Lower lobe of right lung (tissue), 2 donors: Measurements from ENCODE around the gene ADRA1B. TPM values are rescaled to one million over a fixed set of nuclear protein-coding genes. Genes with fewer than 3 reads are reported as not detected.
A peak's percentile ranks its signal among the peaks of the same experiment; 100 is the strongest.

ENCODE experiments used
- ATAC-seq, 2 donors: fragments of 200-7000 bp; cut with Tn5 transposase; one replicate each; pipeline ENCODE4 v1.9.1; 2020 to 2022; ENCODE audit warnings: mild to moderate bottlenecking in 2 of 2, moderate library complexity in 2 of 2
- DNase-seq: peaks from one replicate; pipeline ENCODE4 v3.0.0-alpha.2; 2020
- H3K27ac ChIP-seq: fragments of 200-600 bp; one replicate; pipeline ENCODE4 v1.8.0; 2022
- H3K27me3 ChIP-seq: fragments of 200-600 bp; one replicate; pipeline ENCODE4 v1.8.0; 2022; ENCODE audit warnings: low read depth
- H3K36me3 ChIP-seq: fragments of 200-600 bp; one replicate; pipeline ENCODE4 v1.8.0; 2022; ENCODE audit warnings: mild to moderate bottlenecking
- H3K4me1 ChIP-seq: fragments of 200-600 bp; one replicate; pipeline ENCODE4 v1.8.0; 2022
- H3K4me3 ChIP-seq: fragments of 200-600 bp; one replicate; pipeline ENCODE4 v1.8.0; 2022; ENCODE audit warnings: mild to moderate bottlenecking
- H3K9me3 ChIP-seq: fragments of 200-600 bp; one replicate; pipeline ENCODE4 v1.8.0; 2022
- intact Hi-C: fragments of 100-400 bp; cut with DNase I; formaldehyde crosslinking; loops from one replicate; pipeline ENCODE4 v1.11.0; 2022
- total RNA-seq: library from RNA; stranded (reverse); fragmentation: NEBNext Ultra II Directional; extraction: Animal tissue kit (Norgen Biotek cat#: 25700); gene quantifications from one replicate; pipeline ENCODE4 v1.2.1, GENCODE V29; 2021
- TF ChIP-seq, protein P1 (sequence below): fragments of 200-600 bp; IDR thresholded peaks from one replicate; pipeline ENCODE4 v1.8.0; 2022; ENCODE audit warnings: antibody characterized with exemption, mild to moderate bottlenecking
- donor health status: DM: no; HTN: yes; CAD: no; lungs with severe emphysema.

ADRA1B gene
- total RNA-seq, 1 donor from 2014 or later: 3.8 TPM

GRCh38 chr5:159878988-159879471 is 37.3 kb upstream of the ADRA1B start:
- Histone ChIP-seq H3K4me3 (no peak overlapping the region), H3K9me3 (no peaks in the 10 kb centered on the region), H3K4me1 (peaks cover 31% of the 10 kb centered on the region), H3K27me3 (no peaks in the 10 kb centered on the region), H3K27ac (peak overlapping the region; percentile 79), H3K36me3 (no peaks in the 10 kb centered on the region)
- TF ChIP-seq, protein P1, sequence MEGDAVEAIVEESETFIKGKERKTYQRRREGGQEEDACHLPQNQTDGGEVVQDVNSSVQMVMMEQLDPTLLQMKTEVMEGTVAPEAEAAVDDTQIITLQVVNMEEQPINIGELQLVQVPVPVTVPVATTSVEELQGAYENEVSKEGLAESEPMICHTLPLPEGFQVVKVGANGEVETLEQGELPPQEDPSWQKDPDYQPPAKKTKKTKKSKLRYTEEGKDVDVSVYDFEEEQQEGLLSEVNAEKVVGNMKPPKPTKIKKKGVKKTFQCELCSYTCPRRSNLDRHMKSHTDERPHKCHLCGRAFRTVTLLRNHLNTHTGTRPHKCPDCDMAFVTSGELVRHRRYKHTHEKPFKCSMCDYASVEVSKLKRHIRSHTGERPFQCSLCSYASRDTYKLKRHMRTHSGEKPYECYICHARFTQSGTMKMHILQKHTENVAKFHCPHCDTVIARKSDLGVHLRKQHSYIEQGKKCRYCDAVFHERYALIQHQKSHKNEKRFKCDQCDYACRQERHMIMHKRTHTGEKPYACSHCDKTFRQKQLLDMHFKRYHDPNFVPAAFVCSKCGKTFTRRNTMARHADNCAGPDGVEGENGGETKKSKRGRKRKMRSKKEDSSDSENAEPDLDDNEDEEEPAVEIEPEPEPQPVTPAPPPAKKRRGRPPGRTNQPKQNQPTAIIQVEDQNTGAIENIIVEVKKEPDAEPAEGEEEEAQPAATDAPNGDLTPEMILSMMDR: no peak
- intact Hi-C loops: no loop called here
- ATAC-seq (peak; percentile 71 to 75), DNase-seq (peak; percentile 58)

GRCh38 chr5:159880676-159881075 is 35.6 kb upstream of the ADRA1B start:
- H3K36me3 ChIP-seq: no peaks in the 10 kb centered on the region
- no peaks in the 10 kb centered on the region for H3K9me3 ChIP-seq
- H3K4me3 ChIP-seq: no peak overlapping the region
- DNase-seq (no peak), ATAC-seq (no peak)
- intact Hi-C loops: no loop called here
- H3K27ac ChIP-seq: no peak overlapping the region
- peaks cover 31% of the 10 kb centered on the region for H3K4me1 ChIP-seq
- no peaks in the 10 kb centered on the region for H3K27me3 ChIP-seq
- TF ChIP-seq, protein P1: no peak

DNA sequence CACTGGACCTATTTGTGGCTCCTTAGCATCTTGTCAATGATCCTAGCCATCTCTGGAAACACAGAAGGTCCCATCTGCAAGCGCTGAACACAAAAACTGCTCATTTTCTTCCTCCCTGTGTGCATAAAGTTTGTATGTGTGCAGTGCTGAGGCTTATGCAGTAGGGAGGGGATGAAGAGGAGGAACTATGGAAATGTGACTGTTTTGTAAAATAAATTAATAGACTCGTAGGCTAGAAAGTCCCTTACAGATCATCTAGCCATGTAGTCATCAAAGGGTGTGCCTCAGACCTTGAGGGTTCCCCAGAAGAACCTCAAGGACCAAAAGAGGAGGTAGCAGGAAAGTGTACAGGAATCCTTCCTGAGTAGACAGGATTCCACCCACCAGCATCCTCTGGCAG is 34.3 kb upstream of the ADRA1B start:
- Histone ChIP-seq H3K4me1 (peaks cover 30% of the 10 kb centered on the region), H3K36me3 (no peaks in the 10 kb centered on the region), H3K27me3 (no peaks in the 10 kb centered on the region), H3K27ac (no peak overlapping the region), H3K4me3 (no peak overlapping the region), H3K9me3 (no peaks in the 10 kb centered on the region)
- ATAC-seq (no peak), DNase-seq (no peak)
- TF ChIP-seq, protein P1: no peak
- intact Hi-C loops: no loop called here

DNA sequence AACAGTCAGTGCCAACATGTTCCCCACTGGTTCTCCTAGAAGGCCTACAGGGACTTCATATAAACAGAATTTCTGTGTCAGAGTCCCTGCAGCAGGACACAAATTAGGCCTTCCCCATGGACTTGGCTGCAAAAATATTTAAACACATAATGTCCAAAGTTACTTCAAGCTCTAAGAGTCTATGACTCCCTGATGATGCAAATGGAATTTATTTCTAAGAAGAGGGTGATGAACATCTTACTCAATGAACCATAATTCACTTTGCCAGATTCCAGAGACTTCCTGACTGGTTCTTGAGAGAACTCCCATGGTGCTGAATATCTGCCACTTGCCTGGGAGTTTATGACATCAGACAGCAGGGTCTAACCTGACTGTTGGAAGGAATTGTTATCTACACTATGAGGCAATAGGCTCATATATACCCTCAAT is 32.7 kb upstream of the ADRA1B start:
- TF ChIP-seq, protein P1: no peak
- Histone ChIP-seq H3K36me3 (no peaks in the 10 kb centered on the region), H3K4me1 (peaks cover 15% of the 10 kb centered on the region), H3K27me3 (no peaks in the 10 kb centered on the region), H3K4me3 (no peak overlapping the region), H3K9me3 (no peaks in the 10 kb centered on the region), H3K27ac (no peak overlapping the region)
- intact Hi-C loops: no loop called here
- ATAC-seq: no peak
- no peak for DNase-seq

DNA sequence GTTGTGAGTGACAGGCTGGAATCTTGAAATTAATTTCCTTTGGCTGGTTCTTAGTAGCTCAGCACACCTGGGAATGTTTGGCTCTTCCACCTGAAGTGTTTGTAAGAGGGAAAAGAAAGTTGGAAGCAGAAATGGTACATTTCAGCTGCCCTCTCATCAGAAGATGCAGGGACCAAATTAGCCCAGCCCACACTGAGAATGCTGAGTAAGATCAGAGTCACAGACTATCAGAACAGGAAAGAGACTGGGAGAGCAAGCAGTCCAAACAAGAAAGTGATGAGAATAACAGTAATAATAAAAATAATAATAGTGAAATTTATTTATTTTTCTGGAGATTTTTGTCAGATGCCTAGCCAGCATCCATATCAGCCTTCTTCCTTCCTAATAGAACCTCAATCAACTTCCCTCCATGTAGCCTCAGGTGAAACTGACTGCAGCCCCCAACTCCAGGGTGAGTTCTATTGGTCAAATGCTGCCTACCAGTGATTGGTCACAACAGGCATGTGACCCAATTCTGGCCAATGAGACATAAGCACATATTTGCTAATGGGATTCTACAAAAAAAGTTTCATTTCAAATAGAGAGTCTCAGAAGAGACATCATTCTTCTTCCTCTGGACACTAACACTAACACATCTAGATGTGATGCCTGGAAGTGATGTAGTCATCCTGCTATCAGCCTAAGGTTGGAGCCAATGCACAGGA is 31.2 kb upstream of the ADRA1B start:
- Histone ChIP-seq H3K36me3 (no peaks in the 10 kb centered on the region), H3K4me1 (no peaks in the 10 kb centered on the region), H3K4me3 (no peak overlapping the region), H3K27ac (no peak overlapping the region), H3K27me3 (no peaks in the 10 kb centered on the region), H3K9me3 (no peaks in the 10 kb centered on the region)
- TF ChIP-seq, protein P1: no peak
- ATAC-seq (no peak), DNase-seq (no peak)
- intact Hi-C loops: no loop called here
